Aorta (tissue), 5 donors: ENCODE results near the gene MYH15. TPM values are rescaled to one million over a fixed set of nuclear protein-coding genes. Genes with fewer than 3 reads are reported as not detected.

ENCODE experiments used
- ATAC-seq: fragments of 200-7000 bp; cut with Tn5 transposase; one replicate; pipeline ENCODE4 v1.9.1; 2022; ENCODE audit warnings: moderate library complexity; ENCODE audit not compliant: low FRiP score
- DNase-seq, 2 donors: peaks; one replicate each; pipeline ENCODE4 v3.0.0-alpha.2; 2020
- H3K27ac ChIP-seq, 2 donors: one replicate each; pipeline ENCODE4 v1.5.1; 2013; ENCODE audit warnings: low read length in 2 of 2, mild to moderate bottlenecking in 2 of 2, moderate library complexity in 2 of 2, control low read depth in 1 of 2, inconsistent platforms in 1 of 2, low read depth in 1 of 2
- H3K27me3 ChIP-seq, 2 donors: one replicate each; pipeline ENCODE4 v1.6.1; 2013; ENCODE audit warnings: control low read depth in 1 of 2, low read length in 1 of 2, mild to moderate bottlenecking in 1 of 2, moderate library complexity in 1 of 2; ENCODE audit not compliant: insufficient read depth in 2 of 2, control insufficient read depth in 1 of 2
- H3K36me3 ChIP-seq, 2 donors: one replicate each; pipeline ENCODE4 v1.6.1; 2013; ENCODE audit warnings: control low read depth in 1 of 2, low read length in 1 of 2, mild to moderate bottlenecking in 1 of 2; ENCODE audit not compliant: insufficient read depth in 2 of 2, control insufficient read depth in 1 of 2
- H3K4me1 ChIP-seq, 2 donors: one replicate each; pipeline ENCODE4 v1.6.1; 2013; ENCODE audit warnings: low read length in 2 of 2, control low read depth in 1 of 2, mild to moderate bottlenecking in 1 of 2, moderate library complexity in 1 of 2; ENCODE audit not compliant: insufficient read depth in 2 of 2, control insufficient read depth in 1 of 2
- H3K4me3 ChIP-seq, 2 donors: one replicate each; pipeline ENCODE4 v1.5.1; 2013; ENCODE audit warnings: low read length in 2 of 2, control low read depth in 1 of 2, mild to moderate bottlenecking in 1 of 2
- H3K9me3 ChIP-seq: one replicate; pipeline ENCODE4 v1.6.1; 2013; ENCODE audit warnings: mild to moderate bottlenecking, low read length; ENCODE audit not compliant: control insufficient read depth
- WGBS, 2 donors: extraction: QIAGEN DNeasy Blood & Tissue Kit; methylation state at CpG; one replicate each; pipeline ENCODE4 v1.1.7; 2013; 5-methylcytosine and 5-hydroxymethylcytosine counted together
- intact Hi-C, 2 donors: fragments of 100-400 bp; cut with DNase I; formaldehyde crosslinking; loops; one replicate each; pipeline versions ENCODE4 v1.14.2 to v1.15.0; 2022
- polyA plus RNA-seq, 2 donors: library from polyadenylated mRNA; stranded (reverse); fragments of 200-250 nt; gene quantifications; one replicate each; pipeline ENCODE4 v1.2.3, GENCODE V29; 2013
- total RNA-seq, 2 donors: library from RNA; stranded (reverse); fragmentation: NEBNext Ultra II Directional; extraction: Animal tissue kit (Norgen Biotek cat#: 25700); gene quantifications; one replicate each; pipeline ENCODE4 v1.2.1, GENCODE V29; 2021
- donor health status: healthy with polysubstance abuse.
- donor health status: Bipolar disorder and iron deficiency.
- donor health status: DM: no; HTN: no; CAD: no.
- donor health status: DM: no; HTN: no; CAD: no.
- donor health status: DM: yes; HTN: yes; CAD: no.

Gene MYH15
- total and polyA plus RNA-seq, 4 donors: 0.03 to 0.15 (median 0.05) TPM; not detected in 1

GRCh38 chr3:108488631-108489030 is 21.8 kb downstream of the MYH15 start:
- H3K9me3 ChIP-seq: no peaks in the 10 kb centered on the region
- ATAC-seq (no peak), DNase-seq (no peak)
- H3K4me1 ChIP-seq: no peaks in the 10 kb centered on the region
- no peak overlapping the region for H3K4me3 ChIP-seq
- intact Hi-C loops: loop anchor here (1.0 to 2.0 kb wide), 2 partner anchors 64 kb away; no protein-coding TSS in a partner anchor
- no peak overlapping the region for H3K27ac ChIP-seq
- no peaks in the 10 kb centered on the region for H3K27me3 ChIP-seq
- no peaks in the 10 kb centered on the region for H3K36me3 ChIP-seq
- WGBS, 2 donors: 73 to 92% methylated on average over 1 of the region's 1 CpG

GRCh38 chr3:108487439-108487838 is 23.0 kb downstream of the MYH15 start:
- 45 to 58% methylated on average over 2 of the region's 2 CpGs for WGBS, 2 donors
- no peak for ATAC-seq
- Histone ChIP-seq H3K36me3 (no peaks in the 10 kb centered on the region), H3K27me3 (no peaks in the 10 kb centered on the region), H3K9me3 (no peaks in the 10 kb centered on the region), H3K4me3 (no peak overlapping the region), H3K27ac (no peak overlapping the region), H3K4me1 (no peaks in the 10 kb centered on the region)
- no peak for DNase-seq
- intact Hi-C loops: no loop called here

DNA sequence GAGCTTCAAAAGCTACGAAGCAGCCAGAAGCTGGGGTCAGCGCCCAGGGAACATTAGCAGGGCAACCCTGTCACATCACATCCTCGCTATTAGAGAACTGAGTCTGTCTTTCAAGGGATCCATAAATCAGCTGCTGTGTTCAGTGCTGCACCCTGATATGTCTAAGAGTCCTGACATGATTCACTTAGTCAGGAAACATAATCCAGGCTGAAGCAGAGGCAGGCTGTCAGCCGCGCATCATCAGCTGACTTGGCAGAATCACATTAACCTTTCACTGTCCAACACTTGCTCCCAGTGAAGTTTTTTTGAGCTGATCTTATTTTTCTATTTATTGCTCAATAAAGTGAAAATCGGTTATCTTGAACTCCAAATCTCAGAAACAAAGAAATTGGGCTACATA is 23.5 kb downstream of the MYH15 start:
- H3K27me3 ChIP-seq: no peaks in the 10 kb centered on the region
- H3K4me3 ChIP-seq: no peak overlapping the region
- H3K9me3 ChIP-seq: no peaks in the 10 kb centered on the region
- intact Hi-C loops: no loop called here
- DNase-seq (no peak), ATAC-seq (no peak)
- H3K4me1 ChIP-seq: no peaks in the 10 kb centered on the region
- no peak overlapping the region for H3K27ac ChIP-seq
- WGBS, 2 donors: 31 to 34% methylated on average over 6 of the region's 6 CpGs
- H3K36me3 ChIP-seq: no peaks in the 10 kb centered on the region

DNA sequence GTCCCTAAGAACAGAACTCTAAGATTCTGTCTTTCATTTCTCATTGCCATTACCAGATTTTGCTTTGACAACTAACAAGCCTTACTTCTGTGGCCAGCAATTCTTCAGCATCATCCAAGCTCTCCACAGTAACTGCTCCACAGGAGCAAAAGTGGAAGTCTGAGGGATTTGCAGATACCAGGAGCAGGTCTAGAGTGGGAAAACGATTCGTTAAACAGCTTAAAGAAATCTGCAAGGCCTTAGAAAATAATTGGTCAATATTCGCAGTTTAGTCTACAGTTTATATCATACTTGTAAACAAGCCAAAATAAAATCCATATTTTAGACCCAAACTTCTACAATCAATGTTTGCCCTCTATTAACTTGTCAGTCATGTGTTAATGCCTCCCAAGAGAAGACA is 24.1 kb downstream of the MYH15 start:
- H3K4me3 ChIP-seq: no peak overlapping the region
- intact Hi-C loops: no loop called here
- no peaks in the 10 kb centered on the region for H3K4me1 ChIP-seq
- H3K36me3 ChIP-seq: no peaks in the 10 kb centered on the region
- WGBS, 2 donors: 66 to 71% methylated on average over 3 of the region's 3 CpGs
- no peaks in the 10 kb centered on the region for H3K9me3 ChIP-seq
- no peaks in the 10 kb centered on the region for H3K27me3 ChIP-seq
- ATAC-seq (no peak), DNase-seq (no peak)
- no peak overlapping the region for H3K27ac ChIP-seq

DNA sequence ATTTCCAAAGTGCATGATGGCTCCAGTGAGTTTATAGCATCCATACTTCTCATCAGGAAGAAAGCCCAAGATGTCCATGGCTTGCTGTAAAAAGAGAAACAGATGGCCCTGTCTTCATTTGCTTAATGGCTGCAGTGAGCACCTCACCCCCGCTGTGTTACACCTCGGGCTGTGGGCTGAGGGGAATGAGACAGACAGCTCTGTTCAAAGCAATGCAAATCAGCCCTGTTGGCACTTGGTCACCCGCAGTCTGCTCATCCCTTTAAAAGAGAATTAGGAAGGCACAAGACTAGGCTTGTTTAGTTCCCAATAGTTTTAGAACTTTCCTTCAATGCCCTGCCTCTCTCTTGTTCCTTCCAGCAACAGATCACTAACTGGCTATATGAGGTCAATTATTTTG is 25.2 kb downstream of the MYH15 start:
- intact Hi-C loops: no loop called here
- no peaks in the 10 kb centered on the region for H3K36me3 ChIP-seq
- no peaks in the 10 kb centered on the region for H3K9me3 ChIP-seq
- no peak overlapping the region for H3K4me3 ChIP-seq
- H3K4me1 ChIP-seq: no peaks in the 10 kb centered on the region
- DNase-seq (no peak), ATAC-seq (no peak)
- H3K27me3 ChIP-seq: no peaks in the 10 kb centered on the region
- 58 to 60% methylated on average over 3 of the region's 3 CpGs for WGBS, 2 donors
- H3K27ac ChIP-seq: no peak overlapping the region

- Histone ChIP-seq H3K27me3 (no peaks in the 10 kb centered on the region), H3K9me3 (no peaks in the 10 kb centered on the region), H3K4me1 (no peaks in the 10 kb centered on the region), H3K27ac (no peak overlapping the region), H3K36me3 (no peaks in the 10 kb centered on the region), H3K4me3 (no peak overlapping the region)
- 85 to 94% methylated on average over 2 of the region's 2 CpGs for WGBS, 2 donors
- intact Hi-C loops: loop anchor here in 1 of 2 donors (5.0 kb wide), 1 partner anchor 542 kb away; no protein-coding TSS in a partner anchor
- ATAC-seq (no peak), DNase-seq (no peak)
Measured at GRCh38 chr3:108479224-108479623, 31.2 kb downstream of the MYH15 start.

DNA sequence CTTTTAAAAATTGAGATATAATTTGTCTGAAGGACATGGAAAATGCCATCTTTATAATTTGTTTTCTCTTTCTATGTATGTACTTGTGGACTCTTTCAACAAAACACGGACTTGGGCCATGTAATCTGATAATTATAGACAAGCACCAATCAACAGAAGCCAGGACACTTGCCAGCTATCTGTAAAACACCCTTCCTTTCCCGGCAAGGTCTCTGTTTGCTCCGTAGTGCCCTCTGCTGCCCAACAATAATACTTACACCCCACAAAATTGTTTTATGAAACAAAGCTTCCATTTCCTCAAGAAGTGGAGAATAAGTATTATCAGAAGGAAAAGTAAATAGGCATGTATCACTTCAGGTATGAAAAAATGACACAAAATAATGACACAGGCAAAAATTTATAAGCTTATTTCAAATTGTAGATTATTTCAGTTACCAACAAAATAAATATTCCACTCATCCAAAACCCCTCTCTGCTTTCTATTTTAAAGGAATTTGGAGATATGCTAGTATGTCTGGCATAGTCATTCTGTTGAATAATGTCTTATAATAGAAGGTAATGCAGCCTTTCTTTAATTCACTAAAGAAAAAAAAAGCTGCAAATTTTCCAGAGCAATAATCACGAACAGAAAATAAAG is 32.8 kb downstream of the MYH15 start:
- no peaks in the 10 kb centered on the region for H3K4me1 ChIP-seq
- no peak overlapping the region for H3K4me3 ChIP-seq
- 11 to 16% methylated on average over 4 of the region's 4 CpGs for WGBS, 2 donors
- no peaks in the 10 kb centered on the region for H3K36me3 ChIP-seq
- no peaks in the 10 kb centered on the region for H3K9me3 ChIP-seq
- intact Hi-C loops: loop anchor here in 1 of 2 donors (5.0 kb wide), 1 partner anchor 540 kb away; no protein-coding TSS in a partner anchor
- DNase-seq (no peak), ATAC-seq (peak; percentile 75)
- no peak overlapping the region for H3K27ac ChIP-seq
- no peaks in the 10 kb centered on the region for H3K27me3 ChIP-seq

DNA sequence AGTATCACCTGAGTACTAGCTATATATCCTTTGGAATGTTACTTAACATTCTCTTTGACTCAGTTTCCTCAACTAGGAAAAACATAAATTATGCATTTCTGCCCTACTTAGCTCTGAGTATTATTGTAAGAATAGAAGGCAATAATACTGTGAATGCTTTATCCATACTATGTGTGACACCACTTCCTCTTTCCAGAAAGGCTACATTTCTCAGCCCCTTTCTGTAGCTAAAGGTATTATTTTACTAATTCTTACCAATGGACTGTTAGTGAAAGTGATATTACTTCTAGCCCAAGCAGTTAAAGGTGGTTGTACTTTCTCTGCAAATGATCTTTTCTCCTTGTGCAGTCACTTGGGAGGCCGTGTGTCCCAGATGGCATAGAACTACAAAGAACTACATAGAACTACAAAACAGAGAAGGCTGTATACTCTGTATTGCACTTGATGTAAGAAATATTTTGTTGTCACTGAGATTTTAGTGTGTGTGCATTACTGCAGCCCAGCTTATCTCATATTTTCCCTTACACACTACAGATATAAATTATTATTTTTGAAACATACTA is 35.1 kb downstream of the MYH15 start:
- no peak overlapping the region for H3K27ac ChIP-seq
- no peaks in the 10 kb centered on the region for H3K36me3 ChIP-seq
- no peaks in the 10 kb centered on the region for H3K4me1 ChIP-seq
- DNase-seq: no peak
- no peak overlapping the region for H3K4me3 ChIP-seq
- WGBS, 2 donors: 61 to 74% methylated on average over 1 of the region's 1 CpG
- intact Hi-C loops: loop anchor here in 1 of 2 donors (5.0 kb wide), 1 partner anchor 538 kb away; no protein-coding TSS in a partner anchor
- ATAC-seq: no peak
- H3K27me3 ChIP-seq: no peaks in the 10 kb centered on the region
- H3K9me3 ChIP-seq: no peaks in the 10 kb centered on the region

- WGBS, 2 donors: 66% methylated on average over 3 of the region's 3 CpGs
- intact Hi-C loops: no loop called here
- H3K27me3 ChIP-seq: no peaks in the 10 kb centered on the region
- H3K36me3 ChIP-seq: no peaks in the 10 kb centered on the region
- no peaks in the 10 kb centered on the region for H3K9me3 ChIP-seq
- DNase-seq (no peak), ATAC-seq (no peak)
- no peak overlapping the region for H3K27ac ChIP-seq
- H3K4me1 ChIP-seq: no peaks in the 10 kb centered on the region
- no peak overlapping the region for H3K4me3 ChIP-seq
Measured at GRCh38 chr3:108474581-108474980, 35.8 kb downstream of the MYH15 start.
